Measurements from ENCODE around the gene SVIL. TPM values are rescaled to one million over a fixed set of nuclear protein-coding genes. Genes with fewer than 3 reads are reported as not detected.
"Not testable (repeated sequence)": the region's sequence is repeated elsewhere in the genome, so short reads cannot be mapped to it uniquely, and the experiment has no call there.

Gene SVIL
- total RNA-seq, 2 donors from 2014 or later = 39.5 to 46.4 TPM

DNA sequence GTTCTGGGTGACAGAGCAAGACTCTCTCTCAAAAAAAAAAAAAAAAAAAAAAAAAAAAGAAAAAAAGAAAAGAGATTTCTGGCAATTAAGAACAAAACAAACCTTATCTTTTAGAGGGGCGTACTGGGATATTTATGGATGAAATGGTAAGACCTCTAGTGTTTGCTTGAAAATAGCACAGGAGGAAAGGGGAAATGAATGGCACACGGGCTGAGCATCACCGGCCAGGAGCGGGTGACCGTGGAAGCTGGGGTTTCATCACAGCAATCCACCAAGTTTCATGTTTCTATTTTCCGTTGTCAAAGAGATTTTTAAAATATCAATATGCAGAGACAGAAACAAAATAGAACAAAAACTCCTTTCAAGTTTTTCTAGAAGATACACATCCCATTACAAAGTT, 105.6 kb downstream of the SVIL start:
- DNase-seq (no peak), ATAC-seq (no peak)
- Mint-ChIP-seq H3K4me1 (peaks cover 4% of the 10 kb centered on the region), H3K36me3 (ENCODE audit: low read depth) (peaks cover 5% of the 10 kb centered on the region), H3K4me3 (no peak overlapping the region), H3K27me3 (no peaks in the 10 kb centered on the region), H3K27ac (no peak overlapping the region)
- H3K9me3 ChIP-seq (ENCODE audit: control insufficient read depth, low read length, poor library complexity, severe bottlenecking) = no peaks in the 10 kb centered on the region

DNA sequence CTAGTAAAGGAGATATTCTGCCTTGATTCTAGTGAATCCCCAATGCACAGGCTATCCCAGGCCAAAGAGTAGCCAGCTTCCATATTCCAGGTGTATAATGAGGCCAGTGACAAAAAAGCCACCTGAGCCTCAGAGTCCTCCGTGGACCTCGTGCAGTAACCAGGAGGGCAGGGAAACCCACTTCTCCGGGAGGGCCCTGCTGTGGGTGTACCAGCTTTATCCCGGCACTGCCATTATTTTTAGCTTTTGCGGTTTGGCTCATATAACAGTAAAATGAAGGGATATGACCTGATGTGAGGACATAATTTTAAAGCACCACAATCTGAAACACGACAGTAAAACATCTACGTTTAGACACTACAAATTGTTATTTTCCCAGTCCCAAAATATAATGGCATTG, 109.0 kb downstream of the SVIL start:
- ATAC-seq (no peak), DNase-seq (no peak)
- no peaks in the 10 kb centered on the region for H3K9me3 ChIP-seq (ENCODE audit: control insufficient read depth, low read length, poor library complexity, severe bottlenecking)
- Mint-ChIP-seq H3K36me3 (ENCODE audit: low read depth) (peaks cover 8% of the 10 kb centered on the region), H3K27me3 (no peaks in the 10 kb centered on the region), H3K27ac (no peak overlapping the region), H3K4me1 (no peaks in the 10 kb centered on the region), H3K4me3 (no peak overlapping the region)

DNA sequence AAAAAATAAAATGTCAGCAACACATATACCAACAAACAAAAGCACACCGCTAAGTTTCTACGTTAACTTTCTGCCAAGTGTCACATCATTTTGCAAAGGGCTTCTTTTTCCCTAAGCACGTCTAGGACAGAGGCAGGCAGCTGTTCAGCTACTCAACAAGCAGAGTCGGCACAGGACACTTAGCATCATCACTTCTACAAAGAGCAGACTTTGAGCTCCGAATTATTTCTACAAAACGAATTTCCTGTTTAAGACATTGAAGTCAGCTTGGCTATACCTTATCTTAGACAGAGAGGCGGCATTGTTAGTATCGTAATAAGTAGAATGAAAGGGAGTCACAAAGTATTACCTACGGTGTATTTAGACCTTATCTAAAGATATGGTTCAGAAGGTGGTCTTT, 110.1 kb downstream of the SVIL start:
- Mint-ChIP-seq H3K4me3 (no peak overlapping the region), H3K4me1 (no peaks in the 10 kb centered on the region), H3K36me3 (ENCODE audit: low read depth) (peaks cover 8% of the 10 kb centered on the region), H3K27ac (no peak overlapping the region), H3K27me3 (no peaks in the 10 kb centered on the region)
- no peak for ATAC-seq
- DNase-seq = no peak
- no peaks in the 10 kb centered on the region for H3K9me3 ChIP-seq (ENCODE audit: control insufficient read depth, low read length, poor library complexity, severe bottlenecking)

DNA sequence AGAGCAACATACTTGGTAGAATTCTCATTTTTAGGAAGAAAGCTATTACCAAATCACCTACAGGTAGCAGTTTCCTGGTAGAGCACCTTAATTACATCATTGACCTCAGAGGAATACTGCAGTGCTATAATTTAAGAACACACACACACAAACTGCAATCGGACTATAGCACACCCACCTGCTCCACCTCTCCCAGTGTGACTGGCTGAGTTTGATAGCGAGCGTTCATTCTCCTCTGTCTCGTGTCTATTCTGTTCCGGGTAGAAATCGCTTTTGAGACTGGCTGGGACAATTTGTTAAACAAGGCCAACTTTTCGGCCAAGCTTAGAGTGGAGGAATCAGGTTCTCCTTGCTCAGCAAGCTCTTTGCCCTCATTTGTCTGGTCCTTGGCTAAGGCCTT, 110.5 kb downstream of the SVIL start:
- Mint-ChIP-seq H3K4me3 (no peak overlapping the region), H3K27me3 (no peaks in the 10 kb centered on the region), H3K4me1 (no peaks in the 10 kb centered on the region), H3K27ac (no peak overlapping the region), H3K36me3 (ENCODE audit: low read depth) (peaks cover 8% of the 10 kb centered on the region)
- no peaks in the 10 kb centered on the region for H3K9me3 ChIP-seq (ENCODE audit: control insufficient read depth, low read length, poor library complexity, severe bottlenecking)
- ATAC-seq (no peak), DNase-seq (no peak)

DNA sequence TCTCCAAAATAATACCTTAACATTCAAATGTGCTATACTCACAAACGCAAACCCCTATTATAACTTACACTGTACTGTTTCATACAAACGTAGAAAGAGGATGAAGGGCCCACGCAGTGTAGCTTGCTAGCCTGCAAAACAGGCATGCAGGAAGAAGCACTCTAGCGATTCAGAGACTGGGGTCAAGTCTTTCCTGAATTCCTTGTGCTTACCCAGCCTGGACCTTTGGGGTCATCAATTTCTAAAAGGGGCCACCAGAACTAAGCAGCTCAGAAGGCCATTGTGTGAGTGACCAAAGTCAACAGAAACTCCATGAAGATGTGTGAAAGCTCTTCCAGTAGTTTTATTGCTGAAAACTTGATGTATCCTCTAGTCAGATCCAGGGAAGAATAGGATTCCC, 111.9 kb downstream of the SVIL start:
- DNase-seq = no peak
- Mint-ChIP-seq H3K27me3 (no peaks in the 10 kb centered on the region), H3K4me3 (no peak overlapping the region), H3K27ac (peak overlapping the region; percentile 74), H3K36me3 (ENCODE audit: low read depth) (peaks cover 8% of the 10 kb centered on the region), H3K4me1 (no peaks in the 10 kb centered on the region)
- H3K9me3 ChIP-seq (ENCODE audit: control insufficient read depth, low read length, poor library complexity, severe bottlenecking) = no peaks in the 10 kb centered on the region
- ATAC-seq = no peak

DNA sequence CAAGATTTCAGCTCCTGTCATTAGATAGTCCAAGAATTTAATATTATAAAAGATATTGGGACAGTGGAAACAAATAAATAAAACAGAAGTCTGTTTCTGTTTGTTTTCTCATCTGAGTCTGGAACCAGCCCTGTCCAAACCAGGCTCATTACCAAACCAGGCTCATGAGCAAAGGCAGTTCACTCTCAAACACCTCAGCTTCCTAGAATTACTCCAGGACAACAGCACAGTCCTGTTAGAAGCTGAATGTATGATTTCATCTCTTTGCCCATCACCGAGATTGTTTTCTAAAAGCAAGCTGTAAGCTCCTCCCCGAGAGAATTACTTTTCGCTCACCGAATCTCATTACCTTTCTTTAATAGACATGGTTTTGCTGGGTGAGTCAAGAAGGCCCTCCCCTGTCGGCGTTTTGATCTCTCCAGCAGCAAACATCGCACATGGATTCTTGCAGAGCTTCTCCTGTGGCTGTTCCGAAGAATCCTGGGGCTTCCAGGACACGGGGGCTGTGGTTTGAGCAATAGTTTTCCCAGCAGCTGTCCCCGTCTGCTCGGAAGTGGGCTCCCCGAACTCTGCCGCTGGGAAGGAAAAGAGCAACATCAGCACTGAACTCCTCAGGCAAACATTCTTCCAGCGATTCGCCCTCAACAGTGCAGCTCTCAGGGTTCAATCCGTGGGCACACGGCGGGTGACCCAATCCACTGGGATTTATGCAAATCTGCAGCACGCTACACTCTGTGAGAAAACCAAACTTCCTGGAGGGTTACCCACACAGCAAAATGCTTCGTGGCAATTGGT, 112.5 kb downstream of the SVIL start:
- Mint-ChIP-seq H3K27me3 (no peaks in the 10 kb centered on the region), H3K4me3 (no peak overlapping the region), H3K4me1 (no peaks in the 10 kb centered on the region), H3K36me3 (ENCODE audit: low read depth) (peaks cover 8% of the 10 kb centered on the region), H3K27ac (peak overlapping the region; percentile 74)
- no peak for DNase-seq
- ATAC-seq = no peak
- H3K9me3 ChIP-seq (ENCODE audit: control insufficient read depth, low read length, poor library complexity, severe bottlenecking) = no peaks in the 10 kb centered on the region

DNA sequence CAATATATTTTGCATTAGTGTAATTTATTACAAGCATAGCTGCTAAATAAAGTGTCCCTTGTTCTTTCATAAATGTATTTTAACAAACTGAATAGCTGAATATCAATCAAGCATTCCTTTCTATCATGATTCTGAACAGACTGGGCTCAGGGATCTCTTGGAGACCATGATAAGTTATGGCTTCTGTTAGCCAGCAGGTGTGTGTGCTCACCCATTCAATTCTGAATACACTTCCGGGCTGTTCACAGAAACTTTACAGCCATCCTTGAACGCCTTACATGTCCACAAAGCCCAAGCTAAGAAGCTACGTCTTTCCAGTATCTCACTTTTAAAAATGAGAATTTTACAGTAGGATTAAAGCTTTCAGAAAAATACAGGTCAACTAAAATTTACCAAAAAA, 115.1 kb downstream of the SVIL start:
- no peaks in the 10 kb centered on the region for H3K4me1 Mint-ChIP-seq
- DNase-seq (no peak), ATAC-seq (no peak)
- H3K9me3 ChIP-seq (ENCODE audit: control insufficient read depth, low read length, poor library complexity, severe bottlenecking) = no peaks in the 10 kb centered on the region
- peaks cover 5% of the 10 kb centered on the region for H3K36me3 Mint-ChIP-seq (ENCODE audit: low read depth)
- no peak overlapping the region for H3K4me3 Mint-ChIP-seq
- H3K27me3 Mint-ChIP-seq = no peaks in the 10 kb centered on the region
- H3K27ac Mint-ChIP-seq = no peak overlapping the region

DNA sequence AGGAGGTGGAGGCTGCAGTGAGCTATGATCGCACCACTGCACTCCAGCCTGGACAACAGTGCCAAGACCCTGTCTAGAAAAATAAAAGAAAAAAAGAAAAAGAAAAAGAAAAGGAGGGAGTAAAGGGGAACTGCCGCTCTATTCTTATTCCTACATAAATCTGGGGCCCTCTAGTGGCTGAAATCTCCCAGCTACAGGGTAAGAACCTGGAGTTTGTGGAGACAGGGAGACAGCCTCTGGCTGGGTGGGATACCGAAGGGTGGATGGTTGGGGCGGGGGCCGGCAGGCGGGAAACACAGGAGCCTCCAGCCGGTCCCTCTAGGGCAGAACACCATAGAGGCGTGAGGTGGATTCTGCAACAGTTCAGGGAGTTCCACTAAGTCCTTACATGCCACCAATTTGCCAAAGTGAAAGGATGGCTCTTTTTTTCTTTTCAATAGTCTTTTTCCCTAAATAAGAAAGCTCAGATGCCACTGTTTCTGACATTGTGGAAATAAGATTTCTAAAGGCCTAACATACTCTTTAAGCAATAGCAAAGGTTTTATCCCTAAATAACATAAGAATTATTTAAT, 117.3 kb downstream of the SVIL start:
- H3K4me3 Mint-ChIP-seq = no peak overlapping the region
- H3K27me3 Mint-ChIP-seq = no peaks in the 10 kb centered on the region
- no peak for ATAC-seq
- H3K9me3 ChIP-seq (ENCODE audit: control insufficient read depth, low read length, poor library complexity, severe bottlenecking) = no peaks in the 10 kb centered on the region
- DNase-seq = no peak
- H3K4me1 Mint-ChIP-seq = no peaks in the 10 kb centered on the region
- H3K36me3 Mint-ChIP-seq (ENCODE audit: low read depth) = no peaks in the 10 kb centered on the region
- H3K27ac Mint-ChIP-seq = no peak overlapping the region

DNA sequence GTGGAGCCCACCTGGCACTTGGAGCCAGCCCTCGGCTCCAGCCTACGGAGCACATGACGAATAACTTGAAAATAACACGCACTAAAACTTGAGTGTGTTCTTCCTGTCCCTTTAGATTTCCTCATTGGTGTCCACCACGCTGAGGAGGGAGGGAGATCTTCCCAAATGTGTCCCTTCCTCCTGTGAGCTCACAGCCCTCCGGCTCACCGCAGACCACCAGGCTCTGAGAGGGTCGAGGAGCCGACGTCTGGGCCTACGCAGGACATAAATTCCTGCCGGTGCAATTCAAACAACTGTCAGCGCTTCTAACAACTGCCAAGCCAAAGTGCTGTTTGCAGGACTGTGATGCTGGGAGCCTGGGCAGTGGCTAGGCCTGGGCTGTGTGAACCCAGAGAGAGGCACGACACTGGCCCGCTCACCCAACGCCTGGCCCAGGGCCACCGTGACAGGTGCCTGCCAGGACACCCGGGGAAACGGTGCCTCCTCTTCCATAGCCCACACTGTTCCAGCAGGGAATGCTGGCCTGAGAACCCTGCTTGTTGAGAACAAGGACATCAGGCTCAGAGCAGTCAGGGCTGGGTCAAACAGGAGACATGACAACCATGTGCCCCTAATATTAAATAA, 118.3 kb downstream of the SVIL start:
- H3K4me3 Mint-ChIP-seq; H3K27me3 Mint-ChIP-seq; H3K9me3 ChIP-seq (ENCODE audit: control insufficient read depth, low read length, poor library complexity, severe bottlenecking); ATAC-seq; H3K36me3 Mint-ChIP-seq (ENCODE audit: low read depth); DNase-seq; H3K4me1 Mint-ChIP-seq; H3K27ac Mint-ChIP-seq: not testable (repeated sequence)

DNA sequence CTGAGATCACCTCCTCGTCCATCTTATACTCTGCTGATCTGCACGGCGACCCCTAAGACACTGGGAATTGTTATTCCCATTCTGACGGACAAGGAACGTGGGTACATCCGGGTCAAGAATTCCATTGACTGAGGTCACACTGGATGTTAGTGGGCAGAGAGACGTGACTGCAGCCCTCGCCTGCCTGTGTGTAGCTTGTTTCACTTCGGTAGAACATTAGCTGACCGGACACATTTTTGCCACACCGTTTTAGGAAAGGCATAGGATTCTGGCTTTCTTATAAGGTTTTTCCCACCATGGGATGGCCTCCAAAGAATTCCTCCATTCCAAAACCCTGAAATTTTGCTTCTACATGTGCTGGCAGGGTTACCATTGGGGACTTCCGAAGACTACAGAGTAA, 118.9 kb downstream of the SVIL start:
- not testable (repeated sequence) for H3K4me3 Mint-ChIP-seq; DNase-seq; H3K9me3 ChIP-seq (ENCODE audit: control insufficient read depth, low read length, poor library complexity, severe bottlenecking); ATAC-seq; H3K27me3 Mint-ChIP-seq; H3K36me3 Mint-ChIP-seq (ENCODE audit: low read depth); H3K4me1 Mint-ChIP-seq; H3K27ac Mint-ChIP-seq

DNA sequence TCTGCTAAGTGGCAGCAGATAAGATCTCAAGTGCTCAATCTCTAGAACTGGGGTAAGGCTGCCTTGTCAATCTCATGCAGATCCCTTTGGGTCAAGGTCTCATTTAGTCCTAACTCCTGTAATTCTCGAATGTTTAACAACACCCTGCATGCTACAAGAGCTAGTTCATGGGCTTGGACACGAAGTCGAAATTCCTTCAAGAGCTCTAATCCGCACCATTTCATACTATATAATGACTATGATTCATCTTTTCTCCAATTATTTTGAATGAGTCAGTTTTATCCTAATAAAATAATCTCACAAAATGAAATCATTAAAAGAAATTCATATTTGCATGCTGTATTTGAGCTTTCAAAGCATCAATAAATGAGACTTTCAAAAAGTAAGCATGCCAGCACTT, 119.7 kb downstream of the SVIL start:
- not testable (repeated sequence) for DNase-seq; H3K4me3 Mint-ChIP-seq; H3K27ac Mint-ChIP-seq; H3K36me3 Mint-ChIP-seq (ENCODE audit: low read depth); H3K9me3 ChIP-seq (ENCODE audit: control insufficient read depth, low read length, poor library complexity, severe bottlenecking); ATAC-seq; H3K27me3 Mint-ChIP-seq; H3K4me1 Mint-ChIP-seq

DNA sequence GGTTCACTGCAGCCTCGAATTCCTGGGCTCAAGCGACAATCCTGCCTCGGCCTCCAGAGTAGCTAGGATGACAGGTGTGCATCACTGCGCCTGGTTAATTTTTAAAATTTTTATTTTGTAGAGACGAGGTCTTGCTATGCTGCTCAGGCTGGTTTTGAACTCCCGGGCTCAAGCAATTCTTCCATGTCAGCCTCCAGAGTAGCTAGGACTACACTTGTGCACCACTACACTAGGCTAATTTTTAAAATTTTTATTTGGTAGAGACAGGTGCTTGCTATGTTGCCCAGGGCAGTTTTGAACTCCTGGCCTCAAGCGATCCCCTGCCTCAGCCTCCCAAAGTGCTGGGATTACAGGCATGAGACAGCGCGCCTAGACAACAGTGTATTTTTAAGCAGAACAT, 120.5 kb downstream of the SVIL start:
- ATAC-seq = no peak
- Mint-ChIP-seq H3K36me3 (ENCODE audit: low read depth) (no peaks in the 10 kb centered on the region), H3K4me1 (no peaks in the 10 kb centered on the region)

DNA sequence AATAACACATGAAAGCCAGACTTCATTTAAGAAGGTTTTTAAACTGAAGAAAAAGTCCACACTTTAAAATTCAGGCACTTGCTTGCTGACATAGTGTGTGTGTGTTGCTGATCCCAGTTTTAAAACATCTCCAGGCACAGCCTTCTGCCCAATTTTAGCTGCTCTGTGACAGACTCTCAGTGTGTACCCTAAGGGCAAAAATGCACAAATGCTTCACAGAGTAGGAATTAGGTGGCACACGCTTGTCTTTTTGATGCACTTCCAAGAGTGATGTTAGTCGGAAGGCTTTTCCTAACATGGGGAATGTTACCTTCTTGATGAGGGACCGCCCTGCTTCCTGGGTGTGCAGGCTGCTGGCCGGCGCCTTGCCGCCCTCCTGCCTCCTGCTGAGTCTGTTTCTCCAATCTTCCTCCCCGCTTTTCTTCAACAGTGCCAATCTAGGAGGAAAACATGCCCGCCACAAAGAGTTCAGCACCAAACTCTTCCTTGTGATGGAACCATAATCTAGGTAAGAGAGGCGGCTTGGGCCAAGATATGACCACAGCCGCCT, 122.3 kb downstream of the SVIL start:
- H3K27me3 Mint-ChIP-seq = no peaks in the 10 kb centered on the region
- H3K36me3 Mint-ChIP-seq (ENCODE audit: low read depth) = peaks cover 4% of the 10 kb centered on the region
- no peak overlapping the region for H3K4me3 Mint-ChIP-seq
- no peaks in the 10 kb centered on the region for H3K9me3 ChIP-seq (ENCODE audit: control insufficient read depth, low read length, poor library complexity, severe bottlenecking)
- peaks cover 4% of the 10 kb centered on the region for H3K4me1 Mint-ChIP-seq
- no peak overlapping the region for H3K27ac Mint-ChIP-seq
- DNase-seq (no peak), ATAC-seq (no peak)

More for the DNA sequence above, 120.5 kb downstream of the SVIL start:
- no peak overlapping the region for H3K4me3 Mint-ChIP-seq
- no peaks in the 10 kb centered on the region for H3K27me3 Mint-ChIP-seq
- H3K27ac Mint-ChIP-seq = no peak overlapping the region
- no peak for DNase-seq
- no peaks in the 10 kb centered on the region for H3K9me3 ChIP-seq (ENCODE audit: control insufficient read depth, low read length, poor library complexity, severe bottlenecking)
